ENCODE data around the gene CSNK2B. TPM values are rescaled to one million over a fixed set of nuclear protein-coding genes. Genes with fewer than 3 reads are reported as not detected.
"Not testable (repeated sequence)": the region's sequence is repeated elsewhere in the genome, so short reads cannot be mapped to it uniquely, and the experiment has no call there.

Gene CSNK2B
- polyA plus RNA-seq, 1 experiment = 94.9 TPM

DNA sequence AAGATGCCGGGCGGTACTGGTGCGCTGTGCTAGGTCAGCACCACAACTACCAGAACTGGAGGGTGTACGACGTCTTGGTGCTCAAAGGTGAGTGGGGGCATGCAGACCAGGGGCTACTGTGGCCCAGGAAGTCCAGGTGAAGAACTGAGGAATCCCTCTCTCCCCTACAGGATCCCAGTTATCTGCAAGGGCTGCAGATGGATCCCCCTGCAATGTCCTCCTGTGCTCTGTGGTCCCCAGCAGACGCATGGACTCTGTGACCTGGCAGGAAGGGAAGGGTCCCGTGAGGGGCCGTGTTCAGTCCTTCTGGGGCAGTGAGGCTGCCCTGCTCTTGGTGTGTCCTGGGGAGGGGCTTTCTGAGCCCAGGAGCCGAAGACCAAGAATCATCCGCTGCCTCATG lies 41.8 kb downstream of the CSNK2B start:
- no peak overlapping the region for H3K4me3 ChIP-seq (ENCODE audit: low read depth, low read length)
- CTCF ChIA-PET = no interaction called here
- H3K27me3 ChIP-seq (ENCODE audit: control insufficient read depth, insufficient read depth, low read length) = no peaks in the 10 kb centered on the region
- no peaks in the 10 kb centered on the region for H3K36me3 ChIP-seq (ENCODE audit: control insufficient read depth, insufficient read depth, low read length)
- TF ChIP-seq, protein P1, sequence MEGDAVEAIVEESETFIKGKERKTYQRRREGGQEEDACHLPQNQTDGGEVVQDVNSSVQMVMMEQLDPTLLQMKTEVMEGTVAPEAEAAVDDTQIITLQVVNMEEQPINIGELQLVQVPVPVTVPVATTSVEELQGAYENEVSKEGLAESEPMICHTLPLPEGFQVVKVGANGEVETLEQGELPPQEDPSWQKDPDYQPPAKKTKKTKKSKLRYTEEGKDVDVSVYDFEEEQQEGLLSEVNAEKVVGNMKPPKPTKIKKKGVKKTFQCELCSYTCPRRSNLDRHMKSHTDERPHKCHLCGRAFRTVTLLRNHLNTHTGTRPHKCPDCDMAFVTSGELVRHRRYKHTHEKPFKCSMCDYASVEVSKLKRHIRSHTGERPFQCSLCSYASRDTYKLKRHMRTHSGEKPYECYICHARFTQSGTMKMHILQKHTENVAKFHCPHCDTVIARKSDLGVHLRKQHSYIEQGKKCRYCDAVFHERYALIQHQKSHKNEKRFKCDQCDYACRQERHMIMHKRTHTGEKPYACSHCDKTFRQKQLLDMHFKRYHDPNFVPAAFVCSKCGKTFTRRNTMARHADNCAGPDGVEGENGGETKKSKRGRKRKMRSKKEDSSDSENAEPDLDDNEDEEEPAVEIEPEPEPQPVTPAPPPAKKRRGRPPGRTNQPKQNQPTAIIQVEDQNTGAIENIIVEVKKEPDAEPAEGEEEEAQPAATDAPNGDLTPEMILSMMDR (IDR thresholded peaks at IDR 0.05; ENCODE audit: insufficient read depth, low read depth, low read length) = no peak
- POLR2A ChIA-PET = no interaction called here
- no peak for DNase-seq (ENCODE audit: low read depth)

DNA sequence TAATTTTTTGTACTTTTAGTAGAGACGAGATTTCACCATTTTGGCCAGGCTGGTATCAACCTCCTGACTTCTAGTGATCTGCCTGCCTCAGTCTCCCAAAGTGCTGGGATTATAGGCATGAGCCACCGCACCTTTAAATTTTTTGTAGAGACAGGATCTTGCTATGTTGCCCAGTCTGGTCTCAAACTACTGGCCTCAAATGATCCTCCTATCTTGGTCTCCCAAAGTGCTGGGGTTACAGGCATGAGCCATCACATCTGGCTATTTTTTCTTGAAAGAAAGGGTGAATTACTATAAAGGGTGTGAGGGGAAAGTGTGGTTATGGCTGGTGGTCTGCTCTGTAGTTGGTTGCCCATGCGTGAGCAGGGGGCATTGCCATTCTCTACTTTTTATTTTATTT lies 42.3 kb downstream of the CSNK2B start:
- Histone ChIP-seq H3K36me3 (ENCODE audit: control insufficient read depth, insufficient read depth, low read length) (no peaks in the 10 kb centered on the region), H3K4me3 (ENCODE audit: low read depth, low read length) (no peak overlapping the region), H3K27me3 (ENCODE audit: control insufficient read depth, insufficient read depth, low read length) (no peaks in the 10 kb centered on the region)
- TF ChIP-seq, protein P1 (IDR thresholded peaks at IDR 0.05; ENCODE audit: insufficient read depth, low read depth, low read length) = no peak
- ChIA-PET CTCF (interaction anchor here (1.0 kb wide), 1 partner anchor 122 kb away, joined by 3 read pairs; no protein-coding TSS in a partner anchor), POLR2A (no interaction called here)
- no peak for DNase-seq (ENCODE audit: low read depth)

GRCh38 chr6:31709157-31709556 lies 43.3 kb downstream of the CSNK2B start:
- H3K36me3 ChIP-seq (ENCODE audit: control insufficient read depth, insufficient read depth, low read length); H3K27me3 ChIP-seq (ENCODE audit: control insufficient read depth, insufficient read depth, low read length); POLR2A ChIA-PET; H3K4me3 ChIP-seq (ENCODE audit: low read depth, low read length); DNase-seq (ENCODE audit: low read depth): not testable (repeated sequence)
- CTCF ChIA-PET = interaction anchor here (1.0 kb wide), 1 partner anchor 122 kb away, joined by 3 read pairs; no protein-coding TSS in a partner anchor

- ChIA-PET POLR2A (no interaction called here), CTCF (interaction anchor here (0.7 to 1.7 kb wide), 4 partner anchors 7 to 59 kb away, joined by 3 to 5 read pairs (median 4); partner anchors contain the start of gene ABHD16A)
- DNase-seq (ENCODE audit: low read depth) = no peak
- no peak overlapping the region for H3K4me3 ChIP-seq (ENCODE audit: low read depth, low read length)
- no peaks in the 10 kb centered on the region for H3K36me3 ChIP-seq (ENCODE audit: control insufficient read depth, insufficient read depth, low read length)
- peaks cover 5% of the 10 kb centered on the region; the same call in 1 of the 2 replicates for H3K27me3 ChIP-seq (ENCODE audit: control insufficient read depth, insufficient read depth, low read length)
- TF ChIP-seq, protein P1 (IDR thresholded peaks at IDR 0.05; ENCODE audit: insufficient read depth, low read depth, low read length) = no peak
Observed at GRCh38 chr6:31710523-31711219, 44.8 kb downstream of the CSNK2B start.

DNA sequence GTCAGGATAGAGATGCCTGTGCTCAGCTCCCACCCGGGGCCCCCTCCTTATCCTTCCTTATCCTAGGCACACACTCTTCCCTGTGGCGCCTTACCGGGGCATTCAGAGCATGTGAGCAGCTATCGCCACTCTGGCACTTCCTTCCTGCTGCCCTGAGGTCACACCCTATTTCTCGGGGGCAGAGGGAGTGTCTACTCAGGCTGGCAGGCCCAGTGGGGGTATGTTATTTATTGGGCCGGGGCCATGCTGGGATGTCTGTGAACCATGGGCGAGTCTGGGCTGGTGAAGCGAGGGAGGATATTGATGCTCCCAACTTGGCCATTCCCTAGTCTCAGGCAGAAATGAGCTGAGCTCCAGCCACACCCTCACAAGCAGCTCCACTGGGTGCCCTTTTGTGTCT lies 45.4 kb downstream of the CSNK2B start:
- H3K27me3 ChIP-seq (ENCODE audit: control insufficient read depth, insufficient read depth, low read length) = peaks cover 5% of the 10 kb centered on the region; the same call in 1 of the 2 replicates
- no peak overlapping the region for H3K4me3 ChIP-seq (ENCODE audit: low read depth, low read length)
- ChIA-PET POLR2A (no interaction called here), CTCF (interaction anchor here (0.7 to 1.7 kb wide), 3 partner anchors 8 to 58 kb away, joined by 3 to 5 read pairs (median 4); partner anchors contain the start of gene ABHD16A)
- H3K36me3 ChIP-seq (ENCODE audit: control insufficient read depth, insufficient read depth, low read length) = no peaks in the 10 kb centered on the region
- TF ChIP-seq, protein P1 (IDR thresholded peaks at IDR 0.05; ENCODE audit: insufficient read depth, low read depth, low read length) = no peak
- no peak for DNase-seq (ENCODE audit: low read depth)

All from BJ (cell line).